HG03175 (cell line): ENCODE data around the gene ARHGAP18.
A peak's percentile ranks its signal among the peaks of the same experiment; 100 is the strongest.

Experiments used
- ATAC-seq: cut with Tn5 transposase; IDR thresholded peaks from one replicate; pipeline ENCODE4 v1.9.1; 2021; ENCODE audit warnings: mild to moderate bottlenecking, moderate library complexity; ENCODE audit not compliant: unreplicated experiment

Gene ARHGAP18, protein sequence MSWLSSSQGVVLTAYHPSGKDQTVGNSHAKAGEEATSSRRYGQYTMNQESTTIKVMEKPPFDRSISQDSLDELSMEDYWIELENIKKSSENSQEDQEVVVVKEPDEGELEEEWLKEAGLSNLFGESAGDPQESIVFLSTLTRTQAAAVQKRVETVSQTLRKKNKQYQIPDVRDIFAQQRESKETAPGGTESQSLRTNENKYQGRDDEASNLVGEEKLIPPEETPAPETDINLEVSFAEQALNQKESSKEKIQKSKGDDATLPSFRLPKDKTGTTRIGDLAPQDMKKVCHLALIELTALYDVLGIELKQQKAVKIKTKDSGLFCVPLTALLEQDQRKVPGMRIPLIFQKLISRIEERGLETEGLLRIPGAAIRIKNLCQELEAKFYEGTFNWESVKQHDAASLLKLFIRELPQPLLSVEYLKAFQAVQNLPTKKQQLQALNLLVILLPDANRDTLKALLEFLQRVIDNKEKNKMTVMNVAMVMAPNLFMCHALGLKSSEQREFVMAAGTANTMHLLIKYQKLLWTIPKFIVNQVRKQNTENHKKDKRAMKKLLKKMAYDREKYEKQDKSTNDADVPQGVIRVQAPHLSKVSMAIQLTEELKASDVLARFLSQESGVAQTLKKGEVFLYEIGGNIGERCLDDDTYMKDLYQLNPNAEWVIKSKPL

DNA sequence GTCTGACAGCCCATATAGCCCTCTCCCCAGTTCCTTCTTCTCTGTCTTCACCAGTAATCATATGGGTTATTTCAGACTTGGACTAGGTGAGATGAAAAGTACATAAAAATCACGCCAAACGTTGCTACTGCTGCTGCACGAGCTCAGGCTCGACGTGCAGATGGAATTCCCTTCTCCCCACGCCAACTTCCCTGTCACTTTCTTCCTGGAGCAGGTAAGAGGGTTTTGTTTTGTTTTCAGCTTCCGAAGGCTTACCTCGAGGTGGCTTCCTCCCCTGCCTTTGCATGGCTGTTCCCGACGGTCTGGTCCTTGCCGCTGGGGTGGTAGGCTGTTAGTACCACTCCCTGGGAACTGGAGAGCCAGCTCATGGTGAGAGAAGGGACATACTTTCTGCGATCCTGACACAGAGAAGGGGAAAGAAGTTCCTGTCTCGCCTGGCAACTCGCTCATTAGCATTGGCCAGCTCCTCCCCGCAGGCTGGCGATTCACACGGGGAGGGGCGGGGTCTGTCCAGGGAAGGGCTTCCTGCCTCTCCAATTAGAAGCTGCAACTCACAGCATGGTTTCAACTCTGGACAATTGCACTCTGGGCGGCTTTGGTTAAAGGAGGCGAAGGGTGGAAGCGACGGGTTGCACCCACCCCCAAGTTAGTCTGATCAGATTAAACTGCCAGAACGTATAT is at the start of gene ARHGAP18:
TSS of gene ARHGAP18 (minus strand) at position 409 of the 681 bp plus-strand sequence. CDS start at position 368, 41 bp downstream.
- peak; percentile 94 for ATAC-seq

DNA sequence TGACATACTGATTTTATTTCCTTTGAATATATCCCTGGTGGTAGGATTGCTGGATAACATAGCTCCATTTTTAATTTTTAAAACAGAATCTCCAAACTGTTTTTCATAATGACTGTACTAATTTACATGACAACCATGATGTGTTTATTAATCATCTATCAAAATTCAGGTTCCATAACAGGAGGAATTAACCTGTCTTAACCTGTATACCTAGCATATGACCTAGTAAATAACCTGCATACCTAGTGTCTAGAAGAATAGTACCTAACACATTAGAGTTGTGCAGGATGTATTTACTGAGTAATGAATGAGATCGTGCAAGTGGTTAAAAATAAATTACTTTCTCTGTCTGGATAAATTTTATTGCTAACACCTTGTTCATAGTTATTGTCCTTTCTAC is 45.8 kb upstream of the ARHGAP18 start:
- ATAC-seq: no peak

DNA sequence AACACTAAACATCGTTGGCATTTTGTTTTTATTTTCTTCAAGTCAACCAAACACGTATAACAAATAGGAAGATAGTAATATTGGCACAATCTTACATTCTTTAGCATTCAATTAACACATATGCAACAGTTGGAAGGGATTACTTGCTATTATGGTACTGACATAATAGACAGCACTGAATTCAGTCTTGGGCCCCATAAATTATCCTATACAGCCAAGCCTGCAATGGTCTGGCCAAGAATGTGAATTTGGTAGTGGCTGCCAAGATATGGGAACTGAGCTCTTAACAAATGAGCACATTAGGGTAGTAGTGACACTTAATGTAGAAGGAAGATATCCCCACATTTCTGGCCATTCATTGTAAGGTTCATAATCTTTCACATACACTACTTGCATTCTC is 44.8 kb upstream of the ARHGAP18 start:
- no peak for ATAC-seq

- ATAC-seq: no peak
Observed at GRCh38 chr6:129753422-129753821, 43.4 kb upstream of the ARHGAP18 start.

GRCh38 chr6:129751384-129751783 is 41.4 kb upstream of the ARHGAP18 start:
- no peak for ATAC-seq

DNA sequence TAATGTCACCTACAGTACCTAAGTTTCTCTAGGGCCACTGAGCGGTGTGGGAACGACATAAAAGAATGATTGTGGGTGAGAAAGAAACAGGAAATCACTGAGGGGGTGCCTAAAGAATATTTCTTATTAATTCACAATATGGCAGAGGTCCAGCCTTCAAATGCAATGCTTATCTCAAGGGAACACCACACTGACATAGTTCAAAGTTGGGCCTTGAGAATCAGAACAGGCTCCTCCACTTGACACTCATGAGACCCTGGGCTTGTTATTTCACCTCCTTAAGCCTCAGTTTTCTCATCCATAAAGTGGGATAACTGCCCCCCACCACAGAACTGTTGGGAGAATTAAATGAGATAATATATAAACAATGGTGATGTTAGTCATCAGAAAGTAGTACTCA is 40.4 kb upstream of the ARHGAP18 start:
- no peak for ATAC-seq

DNA sequence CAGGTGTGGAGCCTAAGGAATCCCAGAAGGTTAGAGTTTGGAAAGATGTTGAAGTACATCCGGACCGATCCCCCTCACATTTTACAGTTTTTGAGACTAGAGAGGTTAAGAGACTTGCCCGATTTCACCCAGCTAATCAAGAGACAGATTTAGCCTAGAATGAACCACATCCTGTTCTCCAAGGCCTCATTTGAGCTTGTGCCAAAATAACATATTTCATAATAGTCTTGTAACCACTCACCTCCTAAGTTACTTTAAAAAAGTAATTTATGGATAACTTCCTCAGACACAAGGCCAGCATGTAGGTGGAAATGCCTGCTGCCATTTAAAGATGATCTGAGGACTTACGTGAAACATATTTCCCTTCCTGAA is 39.8 kb upstream of the ARHGAP18 start:
- peak; percentile 48 for ATAC-seq

DNA sequence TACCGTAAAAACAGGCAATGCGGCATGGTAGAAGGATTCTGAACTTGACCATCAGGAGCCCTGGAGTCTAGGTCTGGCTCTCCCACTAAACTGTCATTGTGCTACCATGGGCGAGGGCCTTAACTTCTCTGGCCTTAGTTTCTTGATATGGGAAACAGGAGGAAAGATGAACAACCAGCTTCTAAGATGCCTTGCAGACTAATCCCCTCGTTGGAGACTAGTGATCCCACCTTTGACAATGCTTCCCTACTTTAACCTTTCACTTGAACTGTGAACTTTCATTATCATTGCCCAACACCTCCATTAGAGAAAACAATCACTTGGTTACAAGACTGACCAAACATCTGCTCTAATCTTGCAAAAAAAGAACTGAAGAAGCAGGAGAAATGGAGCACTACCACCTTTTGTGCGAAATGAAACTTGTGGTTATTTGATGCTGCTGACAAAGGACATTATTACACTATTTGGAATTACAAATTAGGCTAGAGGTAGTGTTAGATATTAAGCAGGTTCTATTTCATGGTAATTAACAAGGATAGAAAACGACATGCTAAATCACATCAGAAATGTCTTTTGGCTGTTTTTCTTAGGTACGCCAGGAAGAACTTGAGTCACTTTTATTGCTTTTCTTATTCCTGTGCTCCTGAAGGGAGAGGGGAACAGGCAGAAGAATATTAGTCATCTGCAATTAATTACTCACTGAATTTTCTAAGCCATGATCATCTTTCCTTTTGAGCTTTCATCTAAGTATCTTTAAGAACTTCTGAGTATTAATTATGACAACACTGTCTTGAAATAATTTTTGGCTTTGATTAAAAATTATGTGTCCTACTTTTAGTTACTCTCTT is 39.1 kb upstream of the ARHGAP18 start:
- ATAC-seq: no peak

GRCh38 chr6:129748212-129748900 is 38.4 kb upstream of the ARHGAP18 start:
- ATAC-seq: peak; percentile 85

- ATAC-seq: no peak
Observed at GRCh38 chr6:129747588-129748112, 37.7 kb upstream of the ARHGAP18 start.

DNA sequence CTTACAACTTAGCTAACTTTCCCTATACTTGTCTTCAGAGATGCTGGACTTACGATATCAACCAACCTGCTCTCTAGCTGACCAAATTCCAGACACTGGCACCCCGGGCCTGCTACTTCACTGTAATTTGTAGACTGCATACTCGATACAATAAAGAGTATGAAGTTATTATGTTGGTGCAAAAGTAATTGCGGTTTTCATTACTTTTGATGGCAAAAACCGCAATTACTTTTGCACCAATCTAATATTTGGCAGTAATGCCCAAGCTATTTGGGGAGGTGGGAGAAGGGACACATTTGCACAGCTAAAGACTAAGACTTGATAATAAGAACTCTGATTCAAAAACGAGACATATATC is 34.9 kb upstream of the ARHGAP18 start:
- ATAC-seq: no peak

- ATAC-seq: peak; percentile 25
Observed at GRCh38 chr6:129744201-129744879, 34.4 kb upstream of the ARHGAP18 start.

DNA sequence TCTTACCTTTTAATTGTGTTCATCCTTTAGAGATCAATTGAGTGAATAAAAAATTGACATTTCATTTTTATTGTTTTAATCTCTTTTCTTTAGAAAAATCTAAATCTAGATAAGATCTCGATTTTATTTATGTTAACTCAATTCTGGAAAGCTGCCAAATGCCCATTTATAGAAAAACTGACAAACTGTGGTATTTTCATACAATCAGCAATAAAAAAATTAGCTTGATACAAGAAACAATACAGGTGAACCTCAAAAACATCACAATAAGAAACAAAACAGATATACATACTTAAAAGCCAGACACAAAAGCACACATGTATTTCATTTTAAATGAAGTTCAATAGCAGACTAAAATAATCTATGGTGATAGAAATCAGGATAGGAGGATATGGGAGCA is 30.0 kb upstream of the ARHGAP18 start:
- no peak for ATAC-seq

DNA sequence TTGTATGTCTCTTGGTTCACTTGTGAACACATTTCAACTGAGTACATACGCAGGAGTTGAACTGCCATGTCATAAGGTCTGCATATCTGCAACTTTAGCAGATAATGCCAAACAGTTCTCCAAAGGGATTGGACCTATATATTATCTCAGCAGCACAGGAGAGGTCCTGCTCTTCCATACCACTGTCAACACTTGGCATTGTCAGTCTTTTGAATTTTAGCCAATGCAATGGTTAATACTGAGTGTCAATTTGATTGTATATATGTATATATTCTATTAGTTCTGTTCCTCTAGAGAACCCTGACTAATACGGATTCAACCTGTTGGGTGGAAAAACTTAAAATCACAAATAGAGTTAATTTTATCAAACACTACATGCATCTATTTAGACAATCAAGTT is 26.1 kb upstream of the ARHGAP18 start:
- ATAC-seq: no peak

GRCh38 chr6:129733290-129733689 is 23.3 kb upstream of the ARHGAP18 start:
- no peak for ATAC-seq

DNA sequence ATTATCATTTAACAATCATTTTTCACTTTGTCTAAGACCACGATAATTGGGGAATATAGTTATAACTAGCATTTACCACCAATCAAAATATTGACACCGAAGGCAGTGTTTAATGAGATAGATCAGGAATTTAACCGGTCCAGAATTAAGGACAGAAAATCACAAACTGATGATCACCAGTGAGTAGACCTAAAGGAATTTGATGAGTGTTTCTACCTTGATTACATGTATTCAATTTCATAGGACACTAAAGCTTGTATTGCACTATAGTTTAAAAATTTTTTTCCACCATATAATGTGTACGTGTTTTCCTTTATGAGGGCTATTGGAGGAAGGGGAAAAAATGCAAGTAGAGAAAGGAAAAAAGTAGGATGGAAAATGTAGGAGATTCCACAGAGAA is 22.6 kb upstream of the ARHGAP18 start:
- no peak for ATAC-seq

DNA sequence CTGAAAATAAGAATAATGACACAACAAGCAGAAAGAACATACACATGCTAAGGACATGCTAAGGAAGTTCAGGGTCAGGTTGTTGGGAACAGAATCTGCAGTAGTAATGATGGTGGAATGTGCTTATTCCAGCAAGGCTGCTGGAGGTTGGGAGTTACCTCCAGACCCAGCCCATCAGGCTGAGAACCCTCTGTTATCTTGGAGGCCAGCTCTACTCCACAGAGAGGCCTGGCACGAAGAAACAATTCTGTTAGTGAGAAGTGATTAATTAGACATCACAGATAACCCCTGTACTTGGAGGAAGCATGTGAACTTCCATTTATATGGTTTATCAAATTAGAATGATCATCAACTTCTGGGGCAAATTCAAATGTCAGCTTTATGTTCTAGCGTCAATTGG is 22.1 kb upstream of the ARHGAP18 start:
- ATAC-seq: no peak

DNA sequence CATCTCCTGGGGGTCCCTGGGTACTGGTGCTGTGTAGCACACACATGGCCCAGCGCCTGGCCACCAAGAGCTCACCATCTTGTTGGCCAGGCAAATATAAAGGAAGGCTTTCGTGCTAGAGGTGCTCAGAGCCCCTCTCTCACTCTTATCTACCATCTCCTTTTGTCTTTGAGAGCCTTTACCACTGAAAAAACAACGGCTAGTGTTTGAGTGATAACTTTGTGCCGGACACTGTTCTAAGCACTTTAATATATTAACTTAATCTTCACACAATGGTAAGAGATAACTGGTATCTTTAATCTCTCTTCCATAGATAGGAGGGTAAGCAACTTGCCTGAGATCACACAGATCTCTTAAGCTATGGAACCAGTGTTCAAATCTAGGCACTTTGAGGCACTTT is 21.5 kb upstream of the ARHGAP18 start:
- no peak for ATAC-seq

- peak; percentile 58 for ATAC-seq
Observed at GRCh38 chr6:129730477-129731165, 20.6 kb upstream of the ARHGAP18 start.
